Adrenal gland (tissue), 5 donors: ENCODE measurements around the gene SYCP1.

Experiments
- POLR2A ChIP-seq, 2 donors: fragments of 450-650 bp; IDR thresholded peaks; one replicate each; pipeline ENCODE4 v1.6.1; 2017; ENCODE audit warnings: antibody characterized with exemption in 2 of 2, mild to moderate bottlenecking in 2 of 2, moderate library complexity in 1 of 2
- TF ChIP-seq, protein P1 (sequence below), 6 experiments: fragments of 450-650 bp in 4 of 6; fragments of 200-600 bp in 2 of 6; sonication (generic) in 1 of 6; IDR thresholded peaks; 1 replicate in 5 of 6; 2 replicates in 1 of 6; pipeline versions ENCODE4 v1.5.1 to v1.8.0; 2016 to 2021; ENCODE audit warnings: antibody characterized with exemption in 6 of 6, mild to moderate bottlenecking in 2 of 6, moderate library complexity in 1 of 6
- donor health status: DM: no; HTN: no; CAD: no.

DNA sequence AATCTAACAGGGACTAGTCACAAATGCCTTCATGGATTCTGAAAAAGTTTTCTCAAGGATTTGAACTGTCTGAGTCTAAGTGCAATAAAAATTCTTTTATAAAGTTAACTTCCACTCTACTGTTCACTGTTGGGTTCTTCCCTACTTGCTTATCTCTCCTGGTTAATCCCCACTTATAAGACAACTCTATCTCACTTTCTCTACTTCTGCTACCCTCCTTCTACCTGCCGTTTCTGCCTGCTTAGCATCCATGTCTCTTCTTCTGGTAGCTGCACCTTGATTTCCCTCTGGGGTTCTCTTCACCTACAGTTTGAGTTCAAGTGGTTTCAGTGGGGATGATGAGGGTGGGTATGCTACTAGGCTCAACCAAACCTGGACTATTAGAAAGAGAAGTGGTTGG is 181.0 kb downstream of the SYCP1 start:
- TF ChIP-seq, protein P1, sequence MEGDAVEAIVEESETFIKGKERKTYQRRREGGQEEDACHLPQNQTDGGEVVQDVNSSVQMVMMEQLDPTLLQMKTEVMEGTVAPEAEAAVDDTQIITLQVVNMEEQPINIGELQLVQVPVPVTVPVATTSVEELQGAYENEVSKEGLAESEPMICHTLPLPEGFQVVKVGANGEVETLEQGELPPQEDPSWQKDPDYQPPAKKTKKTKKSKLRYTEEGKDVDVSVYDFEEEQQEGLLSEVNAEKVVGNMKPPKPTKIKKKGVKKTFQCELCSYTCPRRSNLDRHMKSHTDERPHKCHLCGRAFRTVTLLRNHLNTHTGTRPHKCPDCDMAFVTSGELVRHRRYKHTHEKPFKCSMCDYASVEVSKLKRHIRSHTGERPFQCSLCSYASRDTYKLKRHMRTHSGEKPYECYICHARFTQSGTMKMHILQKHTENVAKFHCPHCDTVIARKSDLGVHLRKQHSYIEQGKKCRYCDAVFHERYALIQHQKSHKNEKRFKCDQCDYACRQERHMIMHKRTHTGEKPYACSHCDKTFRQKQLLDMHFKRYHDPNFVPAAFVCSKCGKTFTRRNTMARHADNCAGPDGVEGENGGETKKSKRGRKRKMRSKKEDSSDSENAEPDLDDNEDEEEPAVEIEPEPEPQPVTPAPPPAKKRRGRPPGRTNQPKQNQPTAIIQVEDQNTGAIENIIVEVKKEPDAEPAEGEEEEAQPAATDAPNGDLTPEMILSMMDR (IDR thresholded peaks at IDR 0.05) = no peak
- TF ChIP-seq POLR2A (IDR thresholded peaks at IDR 0.05) = no peak
